ENCODE results near the gene B4GALT2. TPM values are rescaled to one million over a fixed set of nuclear protein-coding genes. Genes with fewer than 3 reads are reported as not detected.

Gene B4GALT2
- total and polyA plus RNA-seq, 2 of the 8 experiments (the other 6 are each of a cell fraction or from before 2014, with no cell fraction given) = 56.5 to 121 TPM

GRCh38 chr1:44037154-44037553 is 58.1 kb downstream of the B4GALT2 start (continued):
- TF ChIP-seq TAF7 (optimal IDR thresholded peaks at IDR 0.05; ENCODE audit: borderline replicate concordance, low read depth, low read length) (no peak), RBBP5 (IDR thresholded peaks at IDR 0.05; ENCODE audit: borderline replicate concordance, low read depth, low read length) (no peak), CEBPB (IDR thresholded peaks at IDR 0.05; ENCODE audit: low read depth, low read length) (no peak), CTBP2 (IDR thresholded peaks at IDR 0.05; ENCODE audit: borderline replicate concordance, insufficient read depth, insufficient read length, low read length) (no peak), EZH2 (IDR thresholded peaks at IDR 0.05; ENCODE audit: low read depth, low read length, severe bottlenecking) (no peak)

All from H1 (cell line).